Ishikawa (cell line): ENCODE measurements around the gene AGBL5.

Source experiments
- CEBPB ChIP-seq: IDR thresholded peaks from 2 replicates; pipeline ENCODE4 v1.6.1; 2012
- CREB1 ChIP-seq: IDR thresholded peaks from 2 replicates; pipeline ENCODE4 v1.6.1; 2012; ENCODE audit warnings: low read depth
- EP300 ChIP-seq: IDR thresholded peaks from 2 replicates; pipeline ENCODE4 v1.6.1; 2012; ENCODE audit warnings: borderline replicate concordance
- FOXM1 ChIP-seq: IDR thresholded peaks from 2 replicates; pipeline ENCODE4 v1.6.1; 2012; ENCODE audit warnings: low read depth, borderline replicate concordance
- NFIC ChIP-seq: IDR thresholded peaks from 2 replicates; pipeline ENCODE4 v1.6.1; 2012
- RAD21 ChIP-seq: IDR thresholded peaks from 2 replicates; pipeline ENCODE4 v1.6.1; 2012; ENCODE audit warnings: low read depth
- TAF1 ChIP-seq: IDR thresholded peaks from 2 replicates; pipeline ENCODE4 v1.6.1; 2012; ENCODE audit warnings: low read depth, mild to moderate bottlenecking
- TCF12 ChIP-seq: IDR thresholded peaks from 2 replicates; pipeline ENCODE4 v1.6.1; 2012; ENCODE audit warnings: low read depth
- YY1 ChIP-seq: IDR thresholded peaks from 2 replicates; pipeline ENCODE4 v1.6.1; 2012; ENCODE audit warnings: low read depth

DNA sequence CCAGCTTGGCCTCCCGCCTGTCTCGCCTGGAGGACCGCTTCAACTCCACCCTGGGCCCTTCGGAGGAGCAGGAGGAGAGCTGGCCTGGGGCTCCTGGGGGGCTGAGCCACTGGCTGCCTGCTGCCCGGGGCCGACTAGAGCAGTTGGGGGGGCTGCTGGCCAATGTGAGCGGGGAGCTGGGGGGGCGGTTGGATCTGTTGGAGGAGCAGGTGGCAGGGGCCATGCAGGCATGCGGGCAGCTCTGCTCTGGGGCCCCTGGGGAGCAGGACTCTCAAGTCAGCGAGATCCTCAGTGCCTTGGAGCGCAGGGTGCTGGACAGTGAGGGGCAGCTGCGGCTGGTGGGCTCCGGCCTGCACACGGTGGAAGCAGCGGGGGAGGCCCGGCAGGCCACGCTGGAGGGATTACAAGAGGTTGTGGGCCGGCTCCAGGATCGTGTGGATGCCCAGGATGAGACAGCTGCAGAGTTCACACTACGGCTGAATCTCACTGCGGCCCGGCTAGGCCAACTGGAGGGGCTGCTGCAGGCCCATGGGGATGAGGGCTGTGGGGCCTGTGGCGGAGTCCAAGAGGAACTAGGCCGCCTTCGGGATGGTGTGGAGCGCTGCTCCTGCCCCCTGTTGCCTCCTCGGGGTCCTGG, 31.4 kb downstream of the AGBL5 start:
- TF ChIP-seq CREB1 (no peak), YY1 (no peak), CEBPB (no peak), FOXM1 (no peak), NFIC (no peak), EP300 (no peak), TAF1 (no peak), RAD21 (no peak), TCF12 (no peak)
